Natural killer cell treated with Interleukin-12 subunit alpha and Interleukin-12 subunit beta and Interleukin-15 and Interleukin-18, amount 100 ng/mL, for 72 hours (primary cell): ENCODE measurements around the gene MAMSTR. TPM values are rescaled to one million over a fixed set of nuclear protein-coding genes. Genes with fewer than 3 reads are reported as not detected.

Source experiments
- ATAC-seq, 2 donors: fragments of 150-1000 bp; cut with Tn5 transposase in 1 of 2; sonication (Bioruptor Pico), chemical (Tn5 transposase) in 1 of 2; 2 replicates each; pipeline ENCODE4 v1.10.0; 2021
- DNase-seq: peaks from one replicate; pipeline ENCODE4 v3.0.0; 2022; ENCODE audit warnings: low spot score
- H3K27ac Mint-ChIP-seq, 2 donors: 1 replicate in 1 of 2; 2 replicates in 1 of 2; pipeline ENCODE4 v1.8.0; 2022; ENCODE audit warnings: mixed read lengths in 2 of 2, mild to moderate bottlenecking in 1 of 2, moderate library complexity in 1 of 2
- H3K27me3 Mint-ChIP-seq, 2 donors: 1 replicate in 1 of 2; 2 replicates in 1 of 2; pipeline ENCODE4 v1.8.0; 2022; ENCODE audit warnings: mixed read lengths in 2 of 2
- H3K36me3 Mint-ChIP-seq: one replicate; pipeline ENCODE4 v1.8.0; 2022; ENCODE audit warnings: mixed read lengths
- H3K4me1 Mint-ChIP-seq, 2 donors: 1 replicate in 1 of 2; 2 replicates in 1 of 2; pipeline ENCODE4 v1.8.0; 2022; ENCODE audit warnings: low read depth in 2 of 2, mixed read lengths in 2 of 2, mild to moderate bottlenecking in 1 of 2
- H3K4me3 Mint-ChIP-seq: one replicate; pipeline ENCODE4 v1.8.0; 2022; ENCODE audit warnings: mixed read lengths
- H3K9me3 Mint-ChIP-seq: 2 replicates; pipeline ENCODE4 v1.8.0; 2022; ENCODE audit warnings: mixed read lengths
- total RNA-seq, 2 donors: library from RNA; stranded (reverse); gene quantifications; one replicate each; pipeline ENCODE4 v1.2.3, GENCODE V29; 2022

Gene MAMSTR
- total RNA-seq, 2 donors from 2014 or later, result 1.0 to 1.2 TPM

GRCh38 chr19:48739404-48740163, 20.1 kb upstream of the MAMSTR start:
- DNase-seq (no peak), ATAC-seq (peak in 1 of 2 donors; percentile 0)
- Mint-ChIP-seq H3K4me3 (no peak overlapping the region), H3K27ac (no peak overlapping the region), H3K36me3 (no peaks in the 10 kb centered on the region), H3K27me3 (peaks cover 0 to 10% of the 10 kb centered on the region in 2 donors), H3K9me3 (no peaks in the 10 kb centered on the region), H3K4me1 (peaks cover 6 to 11% of the 10 kb centered on the region in 2 donors)

GRCh38 chr19:48738557-48739403, 19.3 kb upstream of the MAMSTR start:
- Mint-ChIP-seq H3K4me3 (peak overlapping the region; percentile 49), H3K4me1 (peaks cover 6 to 11% of the 10 kb centered on the region in 2 donors), H3K9me3 (no peaks in the 10 kb centered on the region), H3K27ac (no peak overlapping the region), H3K27me3 (peaks cover 0 to 5% of the 10 kb centered on the region in 2 donors), H3K36me3 (no peaks in the 10 kb centered on the region)
- DNase-seq, result peak; percentile 90
- peak; percentile 96 to 97 for ATAC-seq

- Mint-ChIP-seq H3K27ac (no peak overlapping the region), H3K4me1 (peaks cover 3 to 11% of the 10 kb centered on the region in 2 donors), H3K36me3 (no peaks in the 10 kb centered on the region), H3K27me3 (peaks cover 6 to 9% of the 10 kb centered on the region in 2 donors), H3K4me3 (peak overlapping the region; percentile 27), H3K9me3 (no peaks in the 10 kb centered on the region)
- DNase-seq, result no peak
- no peak for ATAC-seq
Observed at GRCh38 chr19:48737360-48737998, 18.0 kb upstream of the MAMSTR start.

GRCh38 chr19:48735031-48735615, 15.6 kb upstream of the MAMSTR start:
- DNase-seq (no peak), ATAC-seq (no peak)
- Mint-ChIP-seq H3K27ac (no peak overlapping the region), H3K4me3 (no peak overlapping the region), H3K36me3 (no peaks in the 10 kb centered on the region), H3K27me3 (peaks cover 17% of the 10 kb centered on the region in 2 donors), H3K9me3 (no peaks in the 10 kb centered on the region), H3K4me1 (peaks cover 3 to 11% of the 10 kb centered on the region in 2 donors)

GRCh38 chr19:48734625-48735024, 15.1 kb upstream of the MAMSTR start:
- Mint-ChIP-seq H3K9me3 (no peaks in the 10 kb centered on the region), H3K4me3 (no peak overlapping the region), H3K27ac (no peak overlapping the region), H3K27me3 (peaks cover 15 to 17% of the 10 kb centered on the region in 2 donors), H3K4me1 (peaks cover 3 to 11% of the 10 kb centered on the region in 2 donors), H3K36me3 (no peaks in the 10 kb centered on the region)
- DNase-seq (no peak), ATAC-seq (no peak)

GRCh38 chr19:48731452-48731851, 11.9 kb upstream of the MAMSTR start:
- ATAC-seq (no peak), DNase-seq (no peak)
- Mint-ChIP-seq H3K27ac (no peak overlapping the region), H3K9me3 (peaks cover 3% of the 10 kb centered on the region), H3K4me1 (peaks cover 5 to 7% of the 10 kb centered on the region in 2 donors), H3K4me3 (no peak overlapping the region), H3K27me3 (peaks cover 12 to 17% of the 10 kb centered on the region in 2 donors), H3K36me3 (peaks cover 4% of the 10 kb centered on the region)

- Mint-ChIP-seq H3K27me3 (peaks cover 12 to 17% of the 10 kb centered on the region in 2 donors), H3K9me3 (peaks cover 8% of the 10 kb centered on the region), H3K4me1 (peaks cover 21% of the 10 kb centered on the region in 2 donors), H3K4me3 (no peak overlapping the region), H3K36me3 (peaks cover 16% of the 10 kb centered on the region), H3K27ac (no peak overlapping the region)
- ATAC-seq (no peak), DNase-seq (no peak)
Observed at GRCh38 chr19:48728911-48729664, 9.6 kb upstream of the MAMSTR start.

- peak overlapping the region; percentile 38 for H3K4me3 Mint-ChIP-seq
- H3K27ac Mint-ChIP-seq, result peak overlapping the region; percentile 59
- H3K9me3 Mint-ChIP-seq, result peaks cover 8% of the 10 kb centered on the region
- ATAC-seq (peak; percentile 46 to 64), DNase-seq (no peak)
- peaks cover 21% of the 10 kb centered on the region in 2 donors for H3K4me1 Mint-ChIP-seq
- H3K27me3 Mint-ChIP-seq, result peaks cover 4 to 5% of the 10 kb centered on the region in 2 donors
- H3K36me3 Mint-ChIP-seq, result peaks cover 16% of the 10 kb centered on the region
Observed at GRCh38 chr19:48726556-48726955, 7.0 kb upstream of the MAMSTR start.

GRCh38 chr19:48724796-48725753, 5.5 kb upstream of the MAMSTR start:
- peak overlapping the region; percentile 77 to 86 for H3K27ac Mint-ChIP-seq
- H3K4me3 Mint-ChIP-seq, result peak overlapping the region; percentile 47
- no peaks in the 10 kb centered on the region for H3K27me3 Mint-ChIP-seq
- DNase-seq (no peak), ATAC-seq (peak; percentile 42 to 59)
- H3K9me3 Mint-ChIP-seq, result peaks cover 8% of the 10 kb centered on the region
- peaks cover 16% of the 10 kb centered on the region for H3K36me3 Mint-ChIP-seq
- peaks cover 21 to 26% of the 10 kb centered on the region in 2 donors for H3K4me1 Mint-ChIP-seq

- Mint-ChIP-seq H3K27me3 (no peaks in the 10 kb centered on the region), H3K4me3 (no peak overlapping the region), H3K36me3 (peaks cover 16% of the 10 kb centered on the region), H3K9me3 (peaks cover 8% of the 10 kb centered on the region), H3K27ac (no peak overlapping the region), H3K4me1 (peaks cover 21 to 26% of the 10 kb centered on the region in 2 donors)
- ATAC-seq, result no peak
- no peak for DNase-seq
Observed at GRCh38 chr19:48722196-48722708, 2.7 kb upstream of the MAMSTR start.

- peak; percentile 94 to 95 for ATAC-seq
Observed at GRCh38 chr19:48720613-48721296, 1.2 kb upstream of the MAMSTR start.

More at GRCh38 chr19:48720613-48721296, 1.2 kb upstream of the MAMSTR start:
- Mint-ChIP-seq H3K27me3 (no peaks in the 10 kb centered on the region), H3K36me3 (peaks cover 9% of the 10 kb centered on the region), H3K9me3 (peaks cover 3% of the 10 kb centered on the region), H3K4me3 (peak overlapping the region; percentile 90), H3K4me1 (peaks cover 12 to 16% of the 10 kb centered on the region in 2 donors), H3K27ac (peak overlapping the region; percentile 88 to 92)
- peak; percentile 95 for DNase-seq
